Measurements from ENCODE around the gene BAZ1A. TPM values are rescaled to one million over a fixed set of nuclear protein-coding genes. Genes with fewer than 3 reads are reported as not detected.
A peak's percentile ranks its signal among the peaks of the same experiment; 100 is the strongest.

BAZ1A gene
- total and polyA plus RNA-seq, 9 of the 15 experiments (the other 6 are each of a cell fraction or from before 2014, with no cell fraction given): 22.0 to 71.2 (median 39.1) TPM

- POLR2A ChIA-PET: no interaction called here
- no TSS peak for BruUV-seq (replicated peaks)
- Histone ChIP-seq H3K36me3 (ENCODE audit: control insufficient read depth, insufficient read depth, low read length) (peaks cover 78% of the 10 kb centered on the region; the same call in 2 of the 3 replicates), H3K79me2 (ENCODE audit: control insufficient read depth, insufficient read depth, low read length) (no peaks in the 10 kb centered on the region), H4K20me1 (replicated peaks; ENCODE audit: control insufficient read depth, insufficient read depth, low read length) (no peaks in the 10 kb centered on the region), H3K9me3 (replicated peaks; ENCODE audit: control insufficient read depth, insufficient read depth, low read depth, low read length) (no peaks in the 10 kb centered on the region), H3K4me2 (ENCODE audit: insufficient read depth, low read length) (no peak overlapping the region), H3K9me1 (ENCODE audit: control insufficient read depth, insufficient read depth, low read length) (no peaks in the 10 kb centered on the region), H3K4me3 (no peak overlapping the region), H3K27me3 (ENCODE audit: control insufficient read depth in 2 of 2, insufficient read depth in 2 of 2, low read length in 2 of 2) (no peaks in the 10 kb centered on the region), H3K4me1 (replicated peaks in 1 of 2; ENCODE audit: control insufficient read depth in 2 of 2, insufficient read depth in 2 of 2, low read length in 2 of 2) (no peaks in the 10 kb centered on the region; a peak in 1 of 5 replicates), H3K9ac (ENCODE audit: insufficient read depth in 1 of 2, low read depth in 2 of 2, low read length in 2 of 2) (no peak overlapping the region), H3K27ac (ENCODE audit: extremely low read depth, low read depth, low read length) (no peak overlapping the region), H2AFZ (ENCODE audit: low read depth, low read length) (no peak overlapping the region)
- CTCF ChIA-PET (ENCODE audit: low intra/inter-chr PET ratio): no interaction called here
- DNase-seq (ENCODE audit: extremely low read depth in 1 of 4, low spot score in 3 of 4) (no peak), FAIRE-seq (no peak), ATAC-seq (no peak)
- in situ Hi-C loops (cut with MboI) (no loop called here), intact Hi-C loops (cut with micrococcal nuclease) (no loop called here)
- 92% methylated on average over 1 of the region's 1 CpG for WGBS (ENCODE audit: insufficient coverage, low coverage, missing lambda C conversion rate)
- TF ChIP-seq NR2C1 (IDR thresholded peaks at IDR 0.05) (peak; percentile 53; the same call in 1 of the 2 replicates), NR2C1 (tag; IDR thresholded peaks at IDR 0.05) (peak; percentile 52), ZNF561 (CRISPR knock-in tag; conservative IDR thresholded peaks at IDR 0.05) (no peak), NR2C2 (CRISPR knock-in tag; IDR thresholded peaks at IDR 0.05) (no peak), NR2C2 (tag; IDR thresholded peaks at IDR 0.05) (peak; percentile 24; the same call in 1 of the 2 replicates), CEBPG (CRISPR knock-in tag; IDR thresholded peaks at IDR 0.05) (no peak), CEBPG (tag; conservative IDR thresholded peaks at IDR 0.05 in 1 of 2, IDR thresholded peaks at IDR 0.05 in 1 of 2) (no peak)
Observed at GRCh38 chr14:34792598-34792997, 82.6 kb downstream of the BAZ1A start.
